Naive B cell (primary cell): ENCODE data around the gene NKG7. TPM values are rescaled to one million over a fixed set of nuclear protein-coding genes. Genes with fewer than 3 reads are reported as not detected.

Source experiments
- ATAC-seq, 2 donors: fragments of 150-1000 bp; cut with Tn5 transposase; 2 replicates each; pipeline ENCODE4 v1.10.0; 2021; ENCODE audit warnings: low read depth in 2 of 2, mild to moderate bottlenecking in 2 of 2, moderate library complexity in 2 of 2
- DNase-seq: peaks from one replicate; pipeline ENCODE4 v3.0.0; 2022
- H3K27ac Mint-ChIP-seq, 6 donors: one replicate each; pipeline ENCODE4 v1.8.0; 2020 to 2022; ENCODE audit warnings: mild to moderate bottlenecking in 6 of 6, mixed read lengths in 6 of 6, moderate library complexity in 5 of 6, inconsistent platforms in 2 of 6
- H3K27me3 Mint-ChIP-seq, 3 donors: one replicate each; pipeline ENCODE4 v1.8.0; 2021 to 2022; ENCODE audit warnings: mixed read lengths in 3 of 3, mild to moderate bottlenecking in 1 of 3
- H3K36me3 Mint-ChIP-seq, 2 donors: one replicate each; pipeline ENCODE4 v1.8.0; 2020 to 2022; ENCODE audit warnings: mixed read lengths in 2 of 2, inconsistent platforms in 1 of 2, mild to moderate bottlenecking in 1 of 2
- H3K4me1 Mint-ChIP-seq, 3 donors: one replicate each; pipeline ENCODE4 v1.8.0; 2020 to 2022; ENCODE audit warnings: mixed read lengths in 3 of 3, inconsistent platforms in 1 of 3, mild to moderate bottlenecking in 1 of 3, moderate library complexity in 1 of 3
- H3K4me3 Mint-ChIP-seq, 8 donors: one replicate each; pipeline ENCODE4 v1.8.0; 2020 to 2022; ENCODE audit warnings: mild to moderate bottlenecking in 8 of 8, mixed read lengths in 8 of 8, moderate library complexity in 8 of 8, inconsistent platforms in 2 of 8
- H3K9me3 Mint-ChIP-seq, 7 donors: one replicate each; pipeline ENCODE4 v1.8.0; 2020 to 2022; ENCODE audit warnings: mixed read lengths in 7 of 7, mild to moderate bottlenecking in 5 of 7, inconsistent platforms in 2 of 7, moderate library complexity in 1 of 7
- polyA plus RNA-seq, 6 donors: library from polyadenylated mRNA; unstranded; fragments of 300-500 nt; fragmentation: Illumina TruSeq; gene quantifications; one replicate each; pipeline ENCODE4 v1.2.3, GENCODE V29; 2021; ENCODE audit warnings: low read depth in 6 of 6

Gene NKG7
- polyA plus RNA-seq, 6 donors from 2014 or later, result 4.3 to 12.6 (median 7.2) TPM

DNA sequence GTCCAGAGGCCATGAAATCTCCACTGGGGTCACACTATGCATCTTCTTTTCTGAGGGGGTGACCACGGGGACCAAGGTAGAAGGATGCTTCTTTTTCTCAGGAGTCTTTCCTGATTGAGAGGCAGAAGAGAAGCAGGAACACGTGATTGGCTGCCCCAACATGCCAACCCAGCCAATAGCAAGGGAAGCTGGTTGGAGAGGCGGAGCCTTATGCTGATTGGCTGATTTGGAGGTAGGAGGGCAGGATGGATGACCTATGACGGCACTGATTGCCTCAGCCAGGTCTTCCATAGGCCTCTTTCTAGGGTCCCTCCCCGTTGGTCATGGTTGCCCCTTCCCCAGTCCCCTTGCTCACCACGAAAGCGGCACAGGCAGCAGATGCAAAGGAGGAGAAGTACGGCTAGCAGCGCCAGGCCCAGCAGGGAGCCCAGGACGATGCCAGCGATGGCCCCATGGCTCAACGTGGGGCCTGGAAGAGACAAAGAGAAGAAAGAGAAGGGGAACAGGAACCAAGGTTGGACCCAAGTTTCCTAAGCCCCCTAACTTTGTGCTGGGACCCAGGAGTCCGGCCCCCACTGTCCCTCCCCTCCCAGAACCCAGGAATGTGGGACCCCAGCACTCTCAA lies 38.5 kb downstream of the NKG7 start:
- Mint-ChIP-seq H3K36me3 (peaks cover 11 to 13% of the 10 kb centered on the region in 2 donors), H3K27ac (no peak overlapping the region)
- no peak for DNase-seq

DNA sequence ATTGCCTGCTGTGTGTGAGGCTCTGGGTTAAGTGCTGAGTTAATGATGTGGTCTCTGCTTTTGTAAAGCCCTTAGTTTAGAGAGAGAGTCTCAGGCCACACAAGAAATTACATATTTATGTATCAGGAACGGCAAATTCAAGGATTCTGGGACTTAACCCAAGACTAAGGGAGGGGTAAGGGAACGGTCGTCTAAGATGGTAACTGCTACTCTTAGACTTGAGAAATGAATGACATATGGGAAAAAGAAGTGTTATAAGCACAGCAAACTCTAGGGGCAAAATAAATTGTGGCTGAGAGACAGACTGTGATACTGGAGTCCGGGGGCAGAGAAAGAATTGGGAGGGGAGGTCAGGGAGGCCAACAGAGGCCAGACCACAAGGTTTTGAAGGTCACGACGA lies 40.7 kb downstream of the NKG7 start:
- H3K4me3 Mint-ChIP-seq, result no peak overlapping the region
- H3K9me3 Mint-ChIP-seq, result peaks cover 2 to 14% (median 4%) of the 10 kb centered on the region in 7 donors
- peaks cover 13 to 18% of the 10 kb centered on the region in 2 donors for H3K36me3 Mint-ChIP-seq
- H3K27ac Mint-ChIP-seq, result no peak overlapping the region
- DNase-seq (no peak), ATAC-seq (no peak)
- H3K27me3 Mint-ChIP-seq, result peaks cover 33 to 74% (median 66%) of the 10 kb centered on the region in 3 donors
- peaks cover 8 to 9% (median 8%) of the 10 kb centered on the region in 3 donors for H3K4me1 Mint-ChIP-seq

More for the DNA sequence above, 38.5 kb downstream of the NKG7 start:
- peaks cover 2 to 11% (median 4%) of the 10 kb centered on the region in 7 donors for H3K9me3 Mint-ChIP-seq
- no peak for ATAC-seq
- H3K4me1 Mint-ChIP-seq, result peaks cover 5 to 11% (median 6%) of the 10 kb centered on the region in 3 donors
- H3K27me3 Mint-ChIP-seq, result peaks cover 25 to 52% (median 52%) of the 10 kb centered on the region in 3 donors
- no peak overlapping the region for H3K4me3 Mint-ChIP-seq

GRCh38 chr19:51331193-51331592 lies 41.3 kb downstream of the NKG7 start:
- Mint-ChIP-seq H3K9me3 (peaks cover 2 to 14% (median 4%) of the 10 kb centered on the region in 7 donors), H3K27ac (no peak overlapping the region), H3K27me3 (peaks cover 33 to 75% (median 64%) of the 10 kb centered on the region in 3 donors), H3K4me1 (peaks cover 8 to 9% (median 8%) of the 10 kb centered on the region in 3 donors), H3K4me3 (no peak overlapping the region), H3K36me3 (peaks cover 13 to 18% of the 10 kb centered on the region in 2 donors)
- DNase-seq, result no peak
- ATAC-seq, result no peak

DNA sequence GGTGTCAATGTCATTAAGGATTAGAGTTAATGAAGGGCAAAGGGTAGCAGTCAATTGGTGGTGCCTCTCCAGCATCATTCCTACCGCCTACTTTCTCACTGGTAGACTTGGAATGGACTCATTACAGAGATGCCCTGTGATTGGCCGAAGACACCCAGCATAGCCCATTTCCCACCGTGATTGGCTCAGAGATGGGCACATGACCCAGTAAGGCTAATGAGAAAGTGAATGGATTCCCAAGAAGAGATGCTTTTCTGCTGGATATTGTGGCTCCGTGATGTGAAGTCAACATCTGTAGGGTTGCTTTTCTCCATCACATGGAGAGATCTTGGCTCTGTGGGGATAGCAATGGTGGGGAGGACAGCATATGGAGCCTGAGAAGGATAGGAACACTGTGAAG lies 42.1 kb downstream of the NKG7 start:
- H3K36me3 Mint-ChIP-seq, result peaks cover 13 to 18% of the 10 kb centered on the region in 2 donors
- peaks cover 33 to 80% (median 69%) of the 10 kb centered on the region in 3 donors for H3K27me3 Mint-ChIP-seq
- no peak overlapping the region for H3K4me3 Mint-ChIP-seq
- peaks cover 8 to 9% (median 8%) of the 10 kb centered on the region in 3 donors for H3K4me1 Mint-ChIP-seq
- H3K9me3 Mint-ChIP-seq, result peaks cover 2 to 14% (median 5%) of the 10 kb centered on the region in 7 donors
- ATAC-seq, result no peak
- H3K27ac Mint-ChIP-seq, result no peak overlapping the region
- no peak for DNase-seq

DNA sequence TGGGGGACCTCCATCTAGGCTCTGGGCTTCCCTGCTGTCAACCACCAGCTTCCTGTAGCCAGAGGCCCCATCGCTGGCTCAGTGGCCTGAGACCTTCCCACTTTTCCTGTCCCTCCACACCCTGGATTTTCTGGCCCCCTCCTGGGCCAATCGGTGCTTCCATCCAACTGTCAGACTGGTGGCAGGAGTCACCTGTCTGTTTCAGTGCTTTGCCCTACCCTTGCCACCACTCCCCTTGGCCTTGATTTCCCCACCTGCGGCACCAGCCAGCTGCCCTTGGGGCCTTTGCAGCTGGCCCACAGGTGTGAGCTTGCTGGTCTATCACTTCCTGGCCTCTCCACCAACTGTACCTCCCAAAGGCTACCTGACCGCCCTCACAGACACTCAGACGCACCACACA lies 43.0 kb downstream of the NKG7 start:
- DNase-seq, result no peak
- Mint-ChIP-seq H3K4me1 (peaks cover 8 to 9% (median 8%) of the 10 kb centered on the region in 3 donors), H3K4me3 (peak overlapping the region in 2 of 8 donors; percentile 44 to 75), H3K36me3 (peaks cover 13 to 18% of the 10 kb centered on the region in 2 donors), H3K9me3 (peaks cover 2 to 14% (median 5%) of the 10 kb centered on the region in 7 donors), H3K27ac (peak overlapping the region in 1 of 6 donors; percentile 53), H3K27me3 (peaks cover 41 to 80% (median 69%) of the 10 kb centered on the region in 3 donors)
- ATAC-seq, result no peak

DNA sequence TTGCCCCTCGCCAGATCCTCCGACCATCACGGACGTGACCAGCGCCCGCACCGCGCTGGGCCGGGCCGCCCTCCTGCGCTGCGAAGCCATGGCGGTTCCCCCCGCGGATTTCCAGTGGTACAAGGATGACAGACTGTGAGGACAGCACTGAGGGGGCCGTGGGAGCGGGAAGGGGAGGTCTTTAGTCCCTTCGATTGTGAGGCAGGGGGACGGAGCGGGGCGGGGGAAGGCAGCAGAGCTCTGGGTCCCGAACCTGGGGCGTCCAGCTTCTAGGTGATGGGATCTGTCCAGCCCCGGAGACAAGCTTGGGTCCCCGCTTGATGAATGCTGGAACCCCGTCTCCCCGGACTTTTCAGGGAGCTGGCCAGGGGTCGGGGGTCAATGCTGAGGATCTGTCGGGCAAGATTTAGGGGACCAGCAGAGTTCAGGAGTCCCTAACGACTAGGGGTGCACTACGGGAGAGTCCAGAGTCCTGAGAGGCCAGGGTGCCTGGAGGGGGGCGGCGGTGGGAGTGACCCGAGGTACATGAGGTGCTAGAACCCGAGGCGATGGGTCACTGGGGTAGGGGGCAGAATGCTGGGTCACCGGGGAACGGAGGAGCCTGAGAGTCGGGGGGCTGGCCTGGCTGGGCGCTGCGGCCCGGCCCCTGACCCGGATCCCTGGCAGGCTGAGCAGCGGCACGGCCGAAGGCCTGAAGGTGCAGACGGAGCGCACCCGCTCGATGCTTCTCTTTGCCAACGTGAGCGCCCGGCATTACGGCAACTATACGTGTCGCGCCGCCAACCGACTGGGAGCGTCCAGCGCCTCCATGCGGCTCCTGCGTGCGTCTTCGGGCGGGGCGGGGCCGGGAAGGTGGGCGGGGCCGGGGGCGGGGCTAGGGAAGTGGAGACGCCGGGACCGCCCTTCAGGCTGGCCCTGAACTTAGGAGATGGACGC lies 45.1 kb downstream of the NKG7 start:
- H3K4me1 Mint-ChIP-seq, result peaks cover 8 to 9% (median 8%) of the 10 kb centered on the region in 3 donors
- H3K27ac Mint-ChIP-seq, result peak overlapping the region in 1 of 6 donors; percentile 65
- H3K36me3 Mint-ChIP-seq, result peaks cover 13 to 25% of the 10 kb centered on the region in 2 donors
- peaks cover 4 to 18% (median 5%) of the 10 kb centered on the region in 7 donors for H3K9me3 Mint-ChIP-seq
- peaks cover 52 to 93% (median 88%) of the 10 kb centered on the region in 3 donors for H3K27me3 Mint-ChIP-seq
- DNase-seq, result peak; percentile 12
- peak overlapping the region in 6 of 8 donors; percentile 37 to 75 (median 64) for H3K4me3 Mint-ChIP-seq
- ATAC-seq, result peak; percentile 67 to 71

GRCh38 chr19:51326216-51327065 lies 46.0 kb downstream of the NKG7 start:
- Mint-ChIP-seq H3K4me3 (peak overlapping the region in 4 of 8 donors; percentile 37 to 46 (median 42)), H3K9me3 (peaks cover 4 to 18% (median 6%) of the 10 kb centered on the region in 7 donors), H3K27me3 (peaks cover 47 to 93% (median 88%) of the 10 kb centered on the region in 3 donors), H3K36me3 (peaks cover 8 to 18% of the 10 kb centered on the region in 2 donors), H3K4me1 (peaks cover 8 to 9% (median 8%) of the 10 kb centered on the region in 3 donors), H3K27ac (peak overlapping the region in 1 of 6 donors; percentile 63)
- no peak for DNase-seq
- no peak for ATAC-seq

DNA sequence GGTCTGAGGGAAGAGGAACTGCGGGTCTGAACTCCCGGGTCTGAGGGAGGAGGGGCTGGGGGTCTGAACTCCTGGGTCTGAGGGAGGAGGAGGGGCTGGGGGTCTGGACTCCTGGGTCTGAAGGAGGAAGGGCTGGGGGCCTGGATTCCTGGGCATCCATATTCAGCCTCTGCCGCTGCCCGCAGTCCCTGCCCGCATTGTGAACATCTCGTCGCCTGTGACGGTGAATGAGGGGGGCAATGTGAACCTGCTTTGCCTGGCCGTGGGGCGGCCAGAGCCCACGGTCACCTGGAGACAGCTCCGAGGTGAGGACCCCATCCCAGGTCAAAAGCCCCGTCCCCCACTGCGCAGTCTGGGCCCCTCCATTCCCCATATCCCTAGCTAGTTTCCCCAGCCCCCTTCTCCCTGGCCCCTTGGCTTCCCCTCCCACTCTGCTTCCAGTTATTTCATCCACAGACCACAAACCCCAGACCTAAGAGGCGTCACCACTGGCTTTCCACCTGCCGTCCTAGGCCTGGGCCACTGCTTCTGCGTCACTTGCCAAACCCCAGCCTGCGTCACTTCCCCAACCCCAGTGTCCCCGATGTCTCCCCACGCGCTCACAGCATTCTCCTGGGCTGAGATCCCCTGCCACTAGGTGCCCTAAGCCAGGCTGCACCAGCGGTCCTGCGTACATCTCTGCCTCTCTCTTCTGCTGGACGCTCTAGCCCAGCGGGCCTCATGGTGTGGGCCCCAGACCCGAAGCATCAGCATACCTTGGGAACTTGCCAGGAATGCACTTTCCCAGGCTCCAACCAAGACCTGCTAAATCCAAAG lies 47.1 kb downstream of the NKG7 start:
- H3K27me3 Mint-ChIP-seq, result peaks cover 47 to 88% (median 83%) of the 10 kb centered on the region in 3 donors
- no peak for DNase-seq
- peak overlapping the region in 1 of 6 donors; percentile 7 for H3K27ac Mint-ChIP-seq

GRCh38 chr19:51324167-51324481 lies 48.3 kb downstream of the NKG7 start:
- H3K27me3 Mint-ChIP-seq, result peaks cover 45 to 86% (median 80%) of the 10 kb centered on the region in 3 donors
- ATAC-seq (no peak), DNase-seq (no peak)
- H3K4me3 Mint-ChIP-seq, result no peak overlapping the region
- H3K4me1 Mint-ChIP-seq, result peaks cover 4 to 8% (median 8%) of the 10 kb centered on the region in 3 donors
- peaks cover under 1 to 7% (median 4%) of the 10 kb centered on the region in 7 donors for H3K9me3 Mint-ChIP-seq
- H3K27ac Mint-ChIP-seq, result no peak overlapping the region
- H3K36me3 Mint-ChIP-seq, result peaks cover 0 to 17% of the 10 kb centered on the region in 2 donors

More for the DNA sequence above, 47.1 kb downstream of the NKG7 start:
- Mint-ChIP-seq H3K4me1 (peaks cover 8 to 9% (median 8%) of the 10 kb centered on the region in 3 donors), H3K4me3 (peak overlapping the region in 2 of 8 donors; percentile 44 to 46), H3K9me3 (peaks cover under 1 to 7% (median 4%) of the 10 kb centered on the region in 7 donors), H3K36me3 (peaks cover under 1 to 17% of the 10 kb centered on the region in 2 donors)
- peak; percentile 45 to 60 for ATAC-seq

GRCh38 chr19:51323481-51324166 lies 48.8 kb downstream of the NKG7 start:
- DNase-seq, result no peak
- no peak for ATAC-seq
- H3K27ac Mint-ChIP-seq, result peak overlapping the region in 1 of 6 donors; percentile 25
- H3K4me3 Mint-ChIP-seq, result no peak overlapping the region
- H3K27me3 Mint-ChIP-seq, result peaks cover 47 to 84% (median 77%) of the 10 kb centered on the region in 3 donors
- H3K36me3 Mint-ChIP-seq, result peaks cover 0 to 17% of the 10 kb centered on the region in 2 donors
- H3K9me3 Mint-ChIP-seq, result peaks cover 2 to 7% (median 4%) of the 10 kb centered on the region in 7 donors
- peaks cover 4 to 8% (median 8%) of the 10 kb centered on the region in 3 donors for H3K4me1 Mint-ChIP-seq

DNA sequence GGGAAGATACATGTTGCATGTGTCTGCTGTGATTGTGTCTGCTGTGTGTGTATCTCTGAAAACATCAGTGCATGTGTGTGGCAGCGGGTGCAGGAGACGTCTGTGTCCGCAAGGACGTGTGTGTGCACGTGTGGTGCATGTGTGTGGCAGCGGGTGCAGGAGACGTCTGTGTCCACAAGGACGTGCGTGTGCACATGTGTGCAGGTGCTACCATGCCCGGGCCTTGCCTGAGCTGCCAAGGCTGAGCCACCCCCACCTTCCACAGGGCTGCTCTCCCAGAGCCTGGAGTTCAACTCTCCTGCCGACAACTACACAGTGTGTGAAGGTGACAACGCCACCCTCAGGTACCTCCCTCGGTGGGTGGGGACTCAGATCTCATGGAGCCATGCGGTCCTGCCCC lies 50.7 kb downstream of the NKG7 start:
- H3K4me1 Mint-ChIP-seq, result peaks cover 0 to 1% (median 0%) of the 10 kb centered on the region in 3 donors
- peaks cover 0 to 10% of the 10 kb centered on the region in 2 donors for H3K36me3 Mint-ChIP-seq
- DNase-seq (no peak), ATAC-seq (no peak)
- H3K27ac Mint-ChIP-seq, result peak overlapping the region in 1 of 6 donors; percentile 49
- no peak overlapping the region for H3K4me3 Mint-ChIP-seq
- H3K9me3 Mint-ChIP-seq, result peaks cover 1 to 6% (median 4%) of the 10 kb centered on the region in 7 donors
- peaks cover 42 to 70% (median 65%) of the 10 kb centered on the region in 3 donors for H3K27me3 Mint-ChIP-seq
